Hepatocyte (in vitro differentiated cells): Measurements from ENCODE around the gene MRM3. TPM values are rescaled to one million over a fixed set of nuclear protein-coding genes. Genes with fewer than 3 reads are reported as not detected.

Experiments
- DNase-seq: peaks from one replicate; pipeline ENCODE4 v3.0.0-alpha.2; 2016; ENCODE audit warnings: low spot score
- H2AFZ ChIP-seq: fragments of 200-600 bp; sonication (generic); 2 replicates; pipeline ENCODE4 v1.6.0; 2016; ENCODE audit warnings: antibody characterized with exemption, mild to moderate bottlenecking
- H3K27ac ChIP-seq: fragments of 200-600 bp; sonication (generic); 2 replicates; pipeline ENCODE4 v1.5.1; 2016; ENCODE audit warnings: mild to moderate bottlenecking
- H3K27me3 ChIP-seq: fragments of 200-600 bp; sonication (generic); 2 replicates; pipeline ENCODE4 v1.6.1; 2016
- H3K36me3 ChIP-seq: fragments of 200-600 bp; sonication (generic); replicated peaks from 2 replicates; pipeline ENCODE4 v1.5.1; 2016; ENCODE audit warnings: low read depth; ENCODE audit not compliant: insufficient read depth
- H3K4me1 ChIP-seq: fragments of 200-600 bp; sonication (generic); 2 replicates; pipeline ENCODE4 v1.5.1; 2016; ENCODE audit warnings: mild to moderate bottlenecking, moderate library complexity; ENCODE audit not compliant: insufficient read depth
- H3K4me2 ChIP-seq: fragments of 200-600 bp; sonication (generic); 2 replicates; pipeline ENCODE4 v1.6.0; 2016
- H3K4me3 ChIP-seq: fragments of 200-600 bp; sonication (generic); 2 replicates; pipeline ENCODE4 v1.5.1; 2016; ENCODE audit warnings: mild to moderate bottlenecking
- H3K79me2 ChIP-seq: fragments of 200-600 bp; sonication (generic); 2 replicates; pipeline ENCODE4 v1.6.0; 2017; ENCODE audit warnings: mild to moderate bottlenecking
- H3K9me2 ChIP-seq: fragments of 200-600 bp; sonication (generic); replicated peaks from 2 replicates; pipeline ENCODE4 v1.6.0; 2017; ENCODE audit warnings: mild to moderate bottlenecking; ENCODE audit not compliant: insufficient read depth
- H3K9me3 ChIP-seq: fragments of 200-600 bp; sonication (generic); 2 replicates; pipeline ENCODE4 v1.5.1; 2016; ENCODE audit warnings: low read depth, mild to moderate bottlenecking
- H4K20me1 ChIP-seq: fragments of 200-600 bp; sonication (generic); 2 replicates; pipeline ENCODE4 v1.6.0; 2016; ENCODE audit warnings: mild to moderate bottlenecking; ENCODE audit not compliant: insufficient read depth, poor library complexity, severe bottlenecking
- CTCF ChIP-seq: fragments of 200-600 bp; sonication (generic); IDR thresholded peaks from 2 replicates; pipeline ENCODE4 v1.5.1; 2016; ENCODE audit warnings: antibody characterized with exemption, mild to moderate bottlenecking; ENCODE audit not compliant: poor library complexity
- EZH2 ChIP-seq: fragments of 200-600 bp; sonication (generic); IDR thresholded peaks from 2 replicates; pipeline ENCODE4 v1.6.1; 2016; ENCODE audit warnings: antibody characterized with exemption, mild to moderate bottlenecking, borderline replicate concordance
- EZH2phosphoT487 ChIP-seq: fragments of 200-600 bp; sonication (generic); IDR thresholded peaks from one replicate; pipeline ENCODE4 v1.6.1; 2018; ENCODE audit warnings: antibody characterized with exemption, mild to moderate bottlenecking, low read depth, moderate library complexity; ENCODE audit not compliant: unreplicated experiment, severe bottlenecking
- WGBS: methylation state at CpG from one replicate; pipeline ENCODE4 v1.1.6; 2016; ENCODE audit warnings: low lambda C conversion rate; ENCODE audit errors: missing lambda C conversion rate; 5-methylcytosine and 5-hydroxymethylcytosine counted together
- polyA plus RNA-seq: library from polyadenylated mRNA; unstranded; fragments of >200 nt; fragmentation: Nextera tagmentation; extraction: Ambion mirVana; gene quantifications from 2 replicates; pipeline ENCODE4 v1.2.1, GENCODE V29; 2016
- total RNA-seq: library from RNA; depleted of rRNA; stranded (reverse); fragments of >200 nt; gene quantifications from 2 replicates; pipeline ENCODE4 v1.2.3, GENCODE V29; 2014

MRM3 gene
- total and polyA plus RNA-seq, 2 experiments from 2014 or later, result 14.6 to 15.3 TPM

- H3K9me3 ChIP-seq, result no peaks in the 10 kb centered on the region
- no peaks in the 10 kb centered on the region for H4K20me1 ChIP-seq
- H3K4me3 ChIP-seq, result no peak overlapping the region
- no peak overlapping the region for H3K27ac ChIP-seq
- no peaks in the 10 kb centered on the region for H3K36me3 ChIP-seq
- no peak for TF ChIP-seq CTCF
- TF ChIP-seq EZH2, result no peak
- TF ChIP-seq EZH2phosphoT487, result no peak
- no peaks in the 10 kb centered on the region for H3K27me3 ChIP-seq
- H3K4me2 ChIP-seq, result no peak overlapping the region
- no peak overlapping the region for H2AFZ ChIP-seq
- no peak for DNase-seq
- H3K9me2 ChIP-seq, result no peaks in the 10 kb centered on the region
- H3K79me2 ChIP-seq, result peaks cover 17% of the 10 kb centered on the region
- H3K4me1 ChIP-seq, result no peaks in the 10 kb centered on the region
- 96% methylated on average over 4 of the region's 4 CpGs for WGBS
Observed at GRCh38 chr17:743139-743538, 39.0 kb upstream of the MRM3 start.

GRCh38 chr17:744937-745336 is 37.2 kb upstream of the MRM3 start:
- no peaks in the 10 kb centered on the region for H4K20me1 ChIP-seq

GRCh38 chr17:745406-745805 is 36.7 kb upstream of the MRM3 start:
- no peaks in the 10 kb centered on the region for H4K20me1 ChIP-seq
- H3K27ac ChIP-seq, result no peak overlapping the region
- 96% methylated on average over 11 of the region's 11 CpGs for WGBS
- H3K9me3 ChIP-seq, result no peaks in the 10 kb centered on the region
- peaks cover under 1% of the 10 kb centered on the region for H3K4me1 ChIP-seq
- DNase-seq, result no peak
- no peak overlapping the region for H3K4me2 ChIP-seq
- H3K9me2 ChIP-seq, result no peaks in the 10 kb centered on the region
- no peak overlapping the region for H2AFZ ChIP-seq
- no peaks in the 10 kb centered on the region for H3K36me3 ChIP-seq
- H3K27me3 ChIP-seq, result no peaks in the 10 kb centered on the region
- H3K4me3 ChIP-seq, result no peak overlapping the region
- TF ChIP-seq EZH2phosphoT487, result no peak
- TF ChIP-seq EZH2, result no peak
- TF ChIP-seq CTCF, result no peak
- peaks cover 20% of the 10 kb centered on the region for H3K79me2 ChIP-seq

More at GRCh38 chr17:744937-745336, 37.2 kb upstream of the MRM3 start:
- no peak overlapping the region for H3K4me2 ChIP-seq
- no peak overlapping the region for H3K27ac ChIP-seq
- peaks cover 15% of the 10 kb centered on the region for H3K79me2 ChIP-seq
- TF ChIP-seq EZH2phosphoT487, result no peak
- TF ChIP-seq EZH2, result no peak
- TF ChIP-seq CTCF, result no peak
- DNase-seq, result no peak
- H3K36me3 ChIP-seq, result no peaks in the 10 kb centered on the region
- H3K9me2 ChIP-seq, result no peaks in the 10 kb centered on the region
- no peak overlapping the region for H2AFZ ChIP-seq
- no peaks in the 10 kb centered on the region for H3K9me3 ChIP-seq
- no peak overlapping the region for H3K4me3 ChIP-seq
- no peaks in the 10 kb centered on the region for H3K27me3 ChIP-seq
- 84% methylated on average over 9 of the region's 9 CpGs for WGBS
- H3K4me1 ChIP-seq, result no peaks in the 10 kb centered on the region

- 93% methylated on average over 9 of the region's 9 CpGs for WGBS
- Histone ChIP-seq H4K20me1 (no peaks in the 10 kb centered on the region), H3K4me2 (no peak overlapping the region), H3K36me3 (no peaks in the 10 kb centered on the region), H3K9me2 (no peaks in the 10 kb centered on the region), H3K27ac (no peak overlapping the region), H3K4me1 (peaks cover 8% of the 10 kb centered on the region), H3K9me3 (no peaks in the 10 kb centered on the region), H3K4me3 (no peak overlapping the region), H3K79me2 (peaks cover 28% of the 10 kb centered on the region), H2AFZ (no peak overlapping the region), H3K27me3 (no peaks in the 10 kb centered on the region)
- TF ChIP-seq EZH2phosphoT487 (no peak), CTCF (no peak), EZH2 (no peak)
- no peak for DNase-seq
Observed at GRCh38 chr17:746181-746580, 36.0 kb upstream of the MRM3 start.
